Effector memory CD8-positive, alpha-beta T cell (primary cell): Measurements from ENCODE around the gene GPC6.
"Not testable (repeated sequence)": the region's sequence is repeated elsewhere in the genome, so short reads cannot be mapped to it uniquely, and the experiment has no call there.

Experiments
- ATAC-seq: fragments of 150-1000 bp; cut with Tn5 transposase; replicated peaks from 2 replicates; pipeline ENCODE4 v1.10.0; 2021; ENCODE audit warnings: mild to moderate bottlenecking, moderate library complexity
- DNase-seq, 3 experiments: peaks; one replicate each; pipeline ENCODE4 v3.0.0; 2021
- H3K27ac Mint-ChIP-seq, 2 donors: one replicate each; pipeline ENCODE4 v1.8.0; 2022; ENCODE audit warnings: mild to moderate bottlenecking in 2 of 2, mixed read lengths in 2 of 2, moderate library complexity in 2 of 2
- H3K27me3 Mint-ChIP-seq, 2 donors: one replicate each; pipeline ENCODE4 v1.8.0; 2022; ENCODE audit warnings: mixed read lengths in 2 of 2
- H3K36me3 Mint-ChIP-seq: one replicate; pipeline ENCODE4 v1.8.0; 2022; ENCODE audit warnings: mild to moderate bottlenecking, moderate library complexity, mixed read lengths; ENCODE audit not compliant: insufficient read depth
- H3K4me1 Mint-ChIP-seq, 2 donors: one replicate each; pipeline ENCODE4 v1.8.0; 2022; ENCODE audit warnings: low read depth in 2 of 2, mixed read lengths in 2 of 2
- H3K4me3 Mint-ChIP-seq, 2 donors: one replicate each; pipeline ENCODE4 v1.8.0; 2022; ENCODE audit warnings: mild to moderate bottlenecking in 2 of 2, mixed read lengths in 2 of 2, moderate library complexity in 2 of 2
- H3K9me3 Mint-ChIP-seq, 2 donors: one replicate each; pipeline ENCODE4 v1.8.0; 2022; ENCODE audit warnings: mixed read lengths in 2 of 2

The GPC6 gene

DNA sequence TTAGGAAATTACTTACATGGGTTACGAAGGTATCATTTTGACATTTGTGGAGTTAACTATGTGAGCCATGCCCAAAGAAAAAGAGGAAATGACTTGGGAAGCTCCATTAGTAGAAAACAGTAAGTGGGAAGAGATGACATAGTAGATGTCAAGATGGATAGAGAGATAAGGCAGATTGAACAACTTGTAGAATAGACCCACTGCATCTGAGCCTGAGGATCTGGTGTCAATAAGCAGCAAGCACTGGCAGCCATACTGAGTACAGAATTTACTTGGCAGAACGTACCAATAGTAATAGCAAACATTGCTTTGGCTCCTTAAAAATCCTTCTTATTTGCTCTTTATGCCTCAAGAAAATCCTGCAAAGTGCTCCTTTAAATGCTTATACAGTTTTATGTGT, 203.8 kb downstream of the GPC6 start:
- DNase-seq (no peak), ATAC-seq (no peak)
- no peak overlapping the region for H3K27ac Mint-ChIP-seq
- no peaks in the 10 kb centered on the region for H3K4me1 Mint-ChIP-seq
- H3K36me3 Mint-ChIP-seq = no peaks in the 10 kb centered on the region
- peaks cover 0 to 2% of the 10 kb centered on the region in 2 donors for H3K9me3 Mint-ChIP-seq
- no peak overlapping the region for H3K4me3 Mint-ChIP-seq
- H3K27me3 Mint-ChIP-seq = no peaks in the 10 kb centered on the region

- Mint-ChIP-seq H3K36me3 (no peaks in the 10 kb centered on the region), H3K9me3 (peaks cover 1 to 8% of the 10 kb centered on the region in 2 donors), H3K4me3 (no peak overlapping the region), H3K4me1 (no peaks in the 10 kb centered on the region), H3K27ac (no peak overlapping the region), H3K27me3 (no peaks in the 10 kb centered on the region)
- no peak for DNase-seq
- ATAC-seq = no peak
Measured at GRCh38 chr13:93435651-93436050, 209.0 kb downstream of the GPC6 start.

GRCh38 chr13:93437081-93437480, 210.5 kb downstream of the GPC6 start:
- peaks cover 4 to 8% of the 10 kb centered on the region in 2 donors for H3K9me3 Mint-ChIP-seq
- no peak overlapping the region for H3K27ac Mint-ChIP-seq
- ATAC-seq (no peak), DNase-seq (no peak)
- H3K4me1 Mint-ChIP-seq = no peaks in the 10 kb centered on the region
- H3K36me3 Mint-ChIP-seq = no peaks in the 10 kb centered on the region
- H3K4me3 Mint-ChIP-seq = no peak overlapping the region
- H3K27me3 Mint-ChIP-seq = no peaks in the 10 kb centered on the region

DNA sequence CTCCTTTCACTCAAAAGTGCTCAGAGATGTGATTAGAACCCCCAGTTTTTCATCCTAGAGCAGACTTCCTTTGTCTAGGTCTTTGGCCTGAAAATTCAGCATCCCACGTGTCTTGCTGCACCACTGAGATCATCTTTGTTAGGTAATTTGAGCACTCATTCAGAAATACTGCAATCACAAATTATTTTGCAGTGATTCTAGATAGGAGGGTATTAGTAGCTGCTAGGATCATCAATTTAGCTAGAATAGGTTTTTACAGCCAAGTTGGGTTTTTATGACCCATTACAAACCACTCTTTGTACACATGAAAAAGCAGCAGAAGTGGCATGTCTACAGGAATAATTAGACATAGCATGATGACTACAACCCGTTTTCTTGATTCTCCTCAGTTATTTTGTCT, 219.6 kb downstream of the GPC6 start:
- Mint-ChIP-seq H3K36me3 (no peaks in the 10 kb centered on the region), H3K27ac (no peak overlapping the region), H3K9me3 (peaks cover 0 to 3% of the 10 kb centered on the region in 2 donors), H3K27me3 (no peaks in the 10 kb centered on the region), H3K4me3 (no peak overlapping the region), H3K4me1 (no peaks in the 10 kb centered on the region)
- no peak for ATAC-seq
- no peak for DNase-seq

DNA sequence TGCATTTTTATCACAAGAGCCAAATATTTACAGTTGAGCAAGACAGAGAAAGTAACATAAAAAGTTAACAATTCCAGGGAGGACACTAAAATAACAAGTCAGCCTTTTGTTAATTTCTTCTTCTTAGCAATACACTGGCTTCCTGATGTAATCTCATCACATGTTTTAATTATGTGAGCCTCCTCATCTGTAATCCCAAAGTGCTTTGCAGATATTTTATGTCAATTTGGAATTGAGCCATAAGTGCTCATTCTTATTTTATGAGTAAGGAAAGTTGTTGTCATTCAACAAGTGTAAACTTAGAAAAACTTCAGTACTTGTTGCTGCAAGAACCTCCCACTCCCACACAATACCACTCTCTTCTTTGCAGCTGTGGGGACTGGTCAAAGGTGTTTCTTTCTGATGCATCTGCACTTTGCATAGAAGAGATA, 223.6 kb downstream of the GPC6 start:
- Mint-ChIP-seq H3K4me3 (no peak overlapping the region), H3K4me1 (no peaks in the 10 kb centered on the region), H3K9me3 (peaks cover 0 to 2% of the 10 kb centered on the region in 2 donors), H3K36me3 (no peaks in the 10 kb centered on the region), H3K27me3 (no peaks in the 10 kb centered on the region), H3K27ac (no peak overlapping the region)
- no peak for DNase-seq
- ATAC-seq = no peak

GRCh38 chr13:93450761-93451160, 224.2 kb downstream of the GPC6 start:
- Mint-ChIP-seq H3K27ac (no peak overlapping the region), H3K4me3 (no peak overlapping the region), H3K27me3 (no peaks in the 10 kb centered on the region), H3K36me3 (no peaks in the 10 kb centered on the region), H3K4me1 (no peaks in the 10 kb centered on the region), H3K9me3 (peaks cover 0 to 2% of the 10 kb centered on the region in 2 donors)
- ATAC-seq = no peak
- DNase-seq = no peak

DNA sequence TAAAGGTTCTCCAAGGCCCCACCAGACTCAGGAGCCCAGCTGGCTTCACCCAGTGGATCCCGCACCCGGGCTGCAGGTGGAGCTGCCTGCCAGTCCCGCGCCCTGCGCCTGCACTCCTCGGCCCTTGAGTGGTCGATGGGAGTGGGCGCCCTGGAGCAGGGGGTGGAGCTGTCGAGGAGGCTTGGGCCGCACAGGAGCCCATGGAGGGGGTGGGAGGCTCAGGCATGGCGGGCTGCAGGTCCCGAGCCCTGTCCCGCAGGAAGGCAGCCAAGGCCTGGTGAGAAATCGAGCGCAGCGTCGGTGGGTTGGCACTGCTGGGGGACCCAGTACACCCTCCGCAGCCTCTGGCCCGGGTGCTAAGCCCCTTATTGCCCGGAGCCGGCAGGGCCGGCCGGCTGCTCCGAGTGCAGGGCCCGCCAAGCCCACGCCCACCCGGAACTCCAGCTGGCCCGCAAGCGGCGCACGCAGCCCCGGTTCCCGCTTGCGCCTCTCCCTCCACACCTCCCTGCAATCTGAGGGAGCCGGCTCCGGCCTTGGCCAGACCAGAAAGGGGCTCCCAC, 228.1 kb downstream of the GPC6 start:
- not testable (repeated sequence) for H3K36me3 Mint-ChIP-seq, DNase-seq, H3K4me3 Mint-ChIP-seq, ATAC-seq, H3K4me1 Mint-ChIP-seq, H3K27me3 Mint-ChIP-seq, H3K9me3 Mint-ChIP-seq, H3K27ac Mint-ChIP-seq

- no peaks in the 10 kb centered on the region for H3K36me3 Mint-ChIP-seq
- no peak overlapping the region for H3K4me3 Mint-ChIP-seq
- H3K27ac Mint-ChIP-seq = no peak overlapping the region
- no peak for ATAC-seq
- no peaks in the 10 kb centered on the region for H3K27me3 Mint-ChIP-seq
- no peak for DNase-seq
- peaks cover 0 to 4% of the 10 kb centered on the region in 2 donors for H3K9me3 Mint-ChIP-seq
- no peaks in the 10 kb centered on the region for H3K4me1 Mint-ChIP-seq
Measured at GRCh38 chr13:93455861-93456260, 229.3 kb downstream of the GPC6 start.

GRCh38 chr13:93460005-93460404, 233.4 kb downstream of the GPC6 start:
- H3K36me3 Mint-ChIP-seq = no peaks in the 10 kb centered on the region
- no peaks in the 10 kb centered on the region for H3K27me3 Mint-ChIP-seq
- no peak overlapping the region for H3K4me3 Mint-ChIP-seq
- DNase-seq (no peak), ATAC-seq (no peak)
- H3K4me1 Mint-ChIP-seq = no peaks in the 10 kb centered on the region
- H3K27ac Mint-ChIP-seq = no peak overlapping the region
- H3K9me3 Mint-ChIP-seq = peaks cover 0 to 2% of the 10 kb centered on the region in 2 donors

DNA sequence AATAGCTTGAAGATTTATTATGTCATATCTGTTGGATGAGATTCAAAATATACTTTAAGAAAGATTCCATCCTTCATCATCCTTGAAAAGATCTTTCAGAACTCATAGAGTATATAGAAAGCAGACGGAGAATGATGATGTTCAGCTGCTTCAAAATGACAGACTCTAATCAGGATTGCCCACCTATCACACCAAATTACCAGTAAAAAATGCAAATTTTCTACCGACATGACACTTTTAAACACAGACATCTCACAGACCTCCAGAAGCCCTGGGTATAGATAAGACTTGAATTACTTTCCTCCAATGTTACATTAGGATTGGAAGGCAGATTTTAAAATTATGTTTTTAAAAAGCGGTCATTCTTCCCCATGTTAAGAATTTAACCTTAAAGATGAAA, 235.5 kb downstream of the GPC6 start:
- Mint-ChIP-seq H3K27me3 (no peaks in the 10 kb centered on the region), H3K4me1 (no peaks in the 10 kb centered on the region)
- DNase-seq = no peak

GRCh38 chr13:93466502-93467036, 240.0 kb downstream of the GPC6 start:
- Mint-ChIP-seq H3K9me3 (peaks cover 0 to 2% of the 10 kb centered on the region in 2 donors), H3K36me3 (no peaks in the 10 kb centered on the region), H3K4me3 (no peak overlapping the region), H3K4me1 (no peaks in the 10 kb centered on the region), H3K27ac (no peak overlapping the region), H3K27me3 (no peaks in the 10 kb centered on the region)
- no peak for DNase-seq
- no peak for ATAC-seq

More for the DNA sequence above, 235.5 kb downstream of the GPC6 start:
- no peak for ATAC-seq
- H3K9me3 Mint-ChIP-seq = peaks cover 0 to 2% of the 10 kb centered on the region in 2 donors
- H3K27ac Mint-ChIP-seq = no peak overlapping the region
- no peak overlapping the region for H3K4me3 Mint-ChIP-seq
- H3K36me3 Mint-ChIP-seq = no peaks in the 10 kb centered on the region

DNA sequence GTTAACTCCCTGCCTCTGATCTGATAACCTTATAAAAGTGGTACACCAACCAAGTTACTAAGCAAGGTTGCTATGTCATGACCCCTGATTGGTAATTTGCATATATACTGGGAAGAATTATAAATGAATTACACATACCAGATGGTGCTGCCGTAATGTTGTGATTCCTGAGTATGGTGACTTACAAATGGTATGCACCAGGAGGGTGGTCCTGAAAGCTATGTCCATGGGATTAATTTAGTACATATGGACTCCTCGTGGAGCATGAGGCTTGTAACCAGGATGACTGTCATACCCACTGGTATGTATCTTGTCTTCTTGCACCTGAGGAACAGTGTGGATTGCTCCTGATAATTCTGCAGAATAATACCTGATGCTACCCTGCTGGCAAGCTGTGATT, 240.6 kb downstream of the GPC6 start:
- Mint-ChIP-seq H3K9me3 (peaks cover 0 to 2% of the 10 kb centered on the region in 2 donors), H3K4me3 (no peak overlapping the region), H3K27ac (no peak overlapping the region), H3K4me1 (no peaks in the 10 kb centered on the region), H3K36me3 (no peaks in the 10 kb centered on the region), H3K27me3 (no peaks in the 10 kb centered on the region)
- ATAC-seq (no peak), DNase-seq (no peak)

DNA sequence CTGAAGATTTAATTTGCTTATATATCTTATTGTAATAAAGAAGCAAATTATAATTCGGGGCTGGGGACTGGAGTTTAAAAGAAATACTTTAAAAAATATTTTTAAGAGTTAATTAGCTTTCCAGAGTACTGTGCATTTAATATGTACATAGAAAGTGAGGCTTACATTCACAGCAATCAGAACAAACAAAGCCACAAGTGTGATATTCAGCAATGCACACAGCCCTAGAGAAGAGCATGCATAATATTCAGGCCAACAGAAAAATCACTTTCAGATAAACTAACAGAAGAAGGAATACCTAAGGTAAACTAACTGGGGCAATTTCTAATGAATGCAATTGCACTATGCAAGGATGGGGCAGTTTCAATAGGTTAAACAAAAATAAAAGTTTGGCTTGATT, 241.8 kb downstream of the GPC6 start:
- no peak overlapping the region for H3K27ac Mint-ChIP-seq
- H3K4me3 Mint-ChIP-seq = no peak overlapping the region
- no peaks in the 10 kb centered on the region for H3K4me1 Mint-ChIP-seq
- no peak for ATAC-seq
- H3K36me3 Mint-ChIP-seq = no peaks in the 10 kb centered on the region
- H3K27me3 Mint-ChIP-seq = no peaks in the 10 kb centered on the region
- no peak for DNase-seq
- peaks cover 0 to 2% of the 10 kb centered on the region in 2 donors for H3K9me3 Mint-ChIP-seq

DNA sequence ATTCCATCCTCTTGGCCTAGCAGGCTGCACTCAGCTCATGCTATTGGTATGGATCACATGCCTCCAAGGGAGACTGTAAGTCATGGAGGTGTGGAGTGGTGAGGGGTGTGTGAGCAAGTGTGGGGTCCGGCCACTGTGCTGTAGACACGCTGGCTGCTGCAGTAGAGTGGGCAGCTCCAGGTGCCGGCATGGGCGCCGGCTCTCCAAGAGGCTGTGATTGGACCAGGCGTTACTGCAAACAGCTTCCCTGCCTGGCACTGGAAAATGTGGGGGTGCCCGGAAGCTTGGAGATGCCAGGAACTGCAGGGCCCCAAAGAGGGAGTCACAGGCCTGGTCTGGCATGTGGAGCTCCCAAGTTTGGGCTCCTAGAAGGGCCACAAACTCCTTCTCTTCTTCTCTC, 245.7 kb downstream of the GPC6 start:
- DNase-seq = no peak
- Mint-ChIP-seq H3K36me3 (no peaks in the 10 kb centered on the region), H3K4me3 (no peak overlapping the region), H3K4me1 (no peaks in the 10 kb centered on the region), H3K27ac (no peak overlapping the region), H3K27me3 (no peaks in the 10 kb centered on the region), H3K9me3 (no peaks in the 10 kb centered on the region)
- ATAC-seq = no peak
